MG63 (cell line): ENCODE data around the gene TECPR2. TPM values are rescaled to one million over a fixed set of nuclear protein-coding genes. Genes with fewer than 3 reads are reported as not detected.

ENCODE experiments used
- DNase-seq: peaks from one replicate; pipeline ENCODE4 v3.0.0-alpha.2; 2020
- H3K27me3 ChIP-seq: fragments of 250-450 bp; sonication (Bioruptor Pico); 2 replicates; pipeline ENCODE4 v1.5.1; 2020; ENCODE audit warnings: mild to moderate bottlenecking, moderate library complexity
- H3K36me3 ChIP-seq: fragments of 250-450 bp; sonication (Bioruptor Pico); 2 replicates; pipeline ENCODE4 v1.5.1; 2020; ENCODE audit warnings: mild to moderate bottlenecking, moderate library complexity
- H3K4me3 ChIP-seq: fragments of 250-450 bp; sonication (Bioruptor Pico); 2 replicates; pipeline ENCODE4 v1.5.1; 2020; ENCODE audit warnings: mild to moderate bottlenecking, moderate library complexity
- H3K9me3 ChIP-seq: fragments of 250-450 bp; sonication (Bioruptor Pico); 2 replicates; pipeline ENCODE4 v1.5.1; 2020; ENCODE audit warnings: mild to moderate bottlenecking, moderate library complexity
- total RNA-seq: library from RNA; depleted of rRNA; stranded (reverse); fragments of >200 nt; shearing (Covaris generic); gene quantifications from 2 replicates; pipeline ENCODE4 v1.2.3, GENCODE V29; 2014; ENCODE audit warnings: low replicate concordance

TECPR2 gene
- total RNA-seq, 1 experiment from 2014 or later = 1.6 TPM

- no peak for DNase-seq
Measured at GRCh38 chr14:102462391-102462790, 99.7 kb downstream of the TECPR2 start.

GRCh38 chr14:102464006-102464405 lies 101.3 kb downstream of the TECPR2 start:
- DNase-seq = no peak
- Histone ChIP-seq H3K4me3 (no peak overlapping the region), H3K9me3 (no peaks in the 10 kb centered on the region), H3K27me3 (no peaks in the 10 kb centered on the region), H3K36me3 (no peaks in the 10 kb centered on the region)

More at GRCh38 chr14:102462391-102462790, 99.7 kb downstream of the TECPR2 start:
- H3K27me3 ChIP-seq = no peaks in the 10 kb centered on the region
- no peaks in the 10 kb centered on the region for H3K36me3 ChIP-seq
- no peaks in the 10 kb centered on the region for H3K9me3 ChIP-seq
- no peak overlapping the region for H3K4me3 ChIP-seq

GRCh38 chr14:102464846-102465341 lies 102.2 kb downstream of the TECPR2 start:
- no peaks in the 10 kb centered on the region for H3K27me3 ChIP-seq
- no peaks in the 10 kb centered on the region for H3K36me3 ChIP-seq
- DNase-seq = no peak
- H3K4me3 ChIP-seq = no peak overlapping the region
- no peaks in the 10 kb centered on the region for H3K9me3 ChIP-seq

GRCh38 chr14:102469261-102469660 lies 106.5 kb downstream of the TECPR2 start:
- no peak for DNase-seq
- Histone ChIP-seq H3K27me3 (no peaks in the 10 kb centered on the region), H3K36me3 (no peaks in the 10 kb centered on the region), H3K9me3 (no peaks in the 10 kb centered on the region), H3K4me3 (no peak overlapping the region)

- Histone ChIP-seq H3K36me3 (no peaks in the 10 kb centered on the region), H3K4me3 (no peak overlapping the region), H3K27me3 (no peaks in the 10 kb centered on the region), H3K9me3 (no peaks in the 10 kb centered on the region)
- no peak for DNase-seq
Measured at GRCh38 chr14:102471921-102472790, 109.4 kb downstream of the TECPR2 start.

GRCh38 chr14:102472791-102473150 lies 110.0 kb downstream of the TECPR2 start:
- DNase-seq = no peak
- no peaks in the 10 kb centered on the region for H3K27me3 ChIP-seq
- no peak overlapping the region for H3K4me3 ChIP-seq
- H3K36me3 ChIP-seq = no peaks in the 10 kb centered on the region
- H3K9me3 ChIP-seq = no peaks in the 10 kb centered on the region

- no peak for DNase-seq
- Histone ChIP-seq H3K9me3 (no peaks in the 10 kb centered on the region), H3K27me3 (no peaks in the 10 kb centered on the region), H3K36me3 (no peaks in the 10 kb centered on the region), H3K4me3 (no peak overlapping the region)
Measured at GRCh38 chr14:102473559-102473958, 110.8 kb downstream of the TECPR2 start.

GRCh38 chr14:102474934-102475333 lies 112.2 kb downstream of the TECPR2 start:
- Histone ChIP-seq H3K9me3 (no peaks in the 10 kb centered on the region), H3K36me3 (no peaks in the 10 kb centered on the region), H3K4me3 (no peak overlapping the region), H3K27me3 (no peaks in the 10 kb centered on the region)
- DNase-seq = no peak

- Histone ChIP-seq H3K36me3 (no peaks in the 10 kb centered on the region), H3K27me3 (no peaks in the 10 kb centered on the region), H3K9me3 (no peaks in the 10 kb centered on the region), H3K4me3 (no peak overlapping the region)
- no peak for DNase-seq
Measured at GRCh38 chr14:102479107-102479506, 116.4 kb downstream of the TECPR2 start.

GRCh38 chr14:102479777-102480176 lies 117.0 kb downstream of the TECPR2 start:
- Histone ChIP-seq H3K36me3 (no peaks in the 10 kb centered on the region), H3K27me3 (no peaks in the 10 kb centered on the region), H3K9me3 (no peaks in the 10 kb centered on the region), H3K4me3 (no peak overlapping the region)
- DNase-seq = no peak

- no peak for DNase-seq
- Histone ChIP-seq H3K36me3 (no peaks in the 10 kb centered on the region), H3K9me3 (no peaks in the 10 kb centered on the region), H3K4me3 (no peak overlapping the region), H3K27me3 (no peaks in the 10 kb centered on the region)
Measured at GRCh38 chr14:102481371-102481770, 118.6 kb downstream of the TECPR2 start.

- no peak for DNase-seq
- Histone ChIP-seq H3K9me3 (no peaks in the 10 kb centered on the region), H3K4me3 (no peak overlapping the region)
Measured at GRCh38 chr14:102481791-102482238, 119.1 kb downstream of the TECPR2 start.

GRCh38 chr14:102484316-102484715 lies 121.6 kb downstream of the TECPR2 start:
- no peaks in the 10 kb centered on the region for H3K36me3 ChIP-seq
- no peak for DNase-seq
- H3K4me3 ChIP-seq = no peak overlapping the region
- no peaks in the 10 kb centered on the region for H3K9me3 ChIP-seq
- H3K27me3 ChIP-seq = no peaks in the 10 kb centered on the region

More at GRCh38 chr14:102481791-102482238, 119.1 kb downstream of the TECPR2 start:
- H3K36me3 ChIP-seq = no peaks in the 10 kb centered on the region
- H3K27me3 ChIP-seq = no peaks in the 10 kb centered on the region

- no peak for DNase-seq
Measured at GRCh38 chr14:102485693-102486512, 123.2 kb downstream of the TECPR2 start.

GRCh38 chr14:102486513-102487203 lies 123.9 kb downstream of the TECPR2 start:
- Histone ChIP-seq H3K9me3 (no peaks in the 10 kb centered on the region), H3K36me3 (no peaks in the 10 kb centered on the region), H3K4me3 (no peak overlapping the region), H3K27me3 (no peaks in the 10 kb centered on the region)
- DNase-seq = no peak

More at GRCh38 chr14:102485693-102486512, 123.2 kb downstream of the TECPR2 start:
- H3K27me3 ChIP-seq = no peaks in the 10 kb centered on the region
- no peaks in the 10 kb centered on the region for H3K9me3 ChIP-seq
- no peaks in the 10 kb centered on the region for H3K36me3 ChIP-seq
- H3K4me3 ChIP-seq = no peak overlapping the region

- Histone ChIP-seq H3K27me3 (no peaks in the 10 kb centered on the region), H3K9me3 (no peaks in the 10 kb centered on the region), H3K4me3 (no peak overlapping the region), H3K36me3 (no peaks in the 10 kb centered on the region)
- no peak for DNase-seq
Measured at GRCh38 chr14:102487204-102487577, 124.5 kb downstream of the TECPR2 start.

GRCh38 chr14:102490456-102490855 lies 127.7 kb downstream of the TECPR2 start:
- Histone ChIP-seq H3K36me3 (no peaks in the 10 kb centered on the region), H3K27me3 (no peaks in the 10 kb centered on the region), H3K9me3 (no peaks in the 10 kb centered on the region), H3K4me3 (no peak overlapping the region)
- no peak for DNase-seq
